Measurements from ENCODE around the gene HBD.

GRCh38 chr11:5232176-5232575, 2.1 kb downstream of the HBD start:
- TF ChIP-seq POLR2A (IDR thresholded peaks at IDR 0.05; ENCODE audit: low read length): no peak
- no peak for TF ChIP-seq GATA1 (IDR thresholded peaks at IDR 0.05; ENCODE audit: low read depth, low read length)

All from erythroblast (primary cell).